ENCODE measurements around the gene NEIL1. TPM values are rescaled to one million over a fixed set of nuclear protein-coding genes. Genes with fewer than 3 reads are reported as not detected.
A peak's percentile ranks its signal among the peaks of the same experiment; 100 is the strongest.
"Not testable (repeated sequence)": the region's sequence is repeated elsewhere in the genome, so short reads cannot be mapped to it uniquely, and the experiment has no call there.

NEIL1 gene, protein sequence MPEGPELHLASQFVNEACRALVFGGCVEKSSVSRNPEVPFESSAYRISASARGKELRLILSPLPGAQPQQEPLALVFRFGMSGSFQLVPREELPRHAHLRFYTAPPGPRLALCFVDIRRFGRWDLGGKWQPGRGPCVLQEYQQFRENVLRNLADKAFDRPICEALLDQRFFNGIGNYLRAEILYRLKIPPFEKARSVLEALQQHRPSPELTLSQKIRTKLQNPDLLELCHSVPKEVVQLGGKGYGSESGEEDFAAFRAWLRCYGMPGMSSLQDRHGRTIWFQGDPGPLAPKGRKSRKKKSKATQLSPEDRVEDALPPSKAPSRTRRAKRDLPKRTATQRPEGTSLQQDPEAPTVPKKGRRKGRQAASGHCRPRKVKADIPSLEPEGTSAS
- total RNA-seq (10 to 100 TPM; 11.8 to 41.3 TPM), polyA plus RNA-seq (ENCODE audit: insufficient read length in 2 of 2) (10 to 100 TPM; 34.3 to 60.9 TPM)
- long read RNA-seq, donor 1, partial matches to known transcripts: 6 of 10 reads
- long read RNA-seq, donor 1, other reads (novel, unspliced or antisense): 0 of 10 reads
- long read RNA-seq, donor 2: 0 reads
- long read RNA-seq, donor 3: 0 reads
- long read RNA-seq, donor 4, partial matches to known transcripts: 28 of 42 reads
- long read RNA-seq, donor 4, other reads (novel, unspliced or antisense): 12 of 42 reads

DNA sequence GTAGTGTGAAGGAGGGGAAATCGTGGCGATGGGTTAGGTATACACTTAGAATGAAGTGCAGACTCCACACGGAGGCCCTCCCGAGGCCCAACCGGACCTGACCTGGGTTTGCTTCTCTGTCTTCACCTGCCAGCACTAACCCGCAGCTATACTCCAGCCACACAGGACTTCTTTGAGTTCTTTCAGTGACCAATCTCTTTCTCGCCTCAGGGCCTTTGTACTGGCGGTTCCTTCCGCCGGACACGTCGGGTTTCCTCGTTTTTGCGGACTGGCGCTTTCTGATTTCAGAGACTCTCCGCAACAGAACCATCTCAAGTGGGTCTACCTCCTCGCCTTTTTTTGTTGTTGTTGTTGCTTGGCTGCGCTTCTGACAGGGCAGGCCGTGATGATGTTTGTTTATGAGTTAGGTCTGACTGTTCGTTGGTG, at the start of gene NEIL1:
Gene NEIL1 (plus strand): TSS at position 244 of the 426 bp plus-strand sequence. CDS start 1,867 bp downstream, outside the sequence.
- WGBS (ENCODE audit: insufficient coverage): 17% methylated on average over 18 of the region's 20 CpGs
- peaks cover 8% of the 10 kb centered on the region for H3K27me3 ChIP-seq (ENCODE audit: control insufficient read depth, insufficient read depth, low read length)
- peaks cover 10% of the 10 kb centered on the region for H3K36me3 ChIP-seq (ENCODE audit: control insufficient read depth, insufficient read depth, low read length)
- H3K9me3 ChIP-seq (ENCODE audit: control insufficient read depth, insufficient read depth, low read length): no peaks in the 10 kb centered on the region
- H3K27ac ChIP-seq (ENCODE audit: low read depth, low read length): no peak within 1 kb of the TSS
- H3K4me1 ChIP-seq (ENCODE audit: control insufficient read depth, insufficient read depth, low read length): peaks cover 28% of the 10 kb centered on the region
- peak within 1 kb of the TSS; percentile 85 for H3K4me3 ChIP-seq (ENCODE audit: low read depth, low read length)
- no peak for DNase-seq (ENCODE audit: low read depth in 4 of 6, low spot score in 6 of 6)

DNA sequence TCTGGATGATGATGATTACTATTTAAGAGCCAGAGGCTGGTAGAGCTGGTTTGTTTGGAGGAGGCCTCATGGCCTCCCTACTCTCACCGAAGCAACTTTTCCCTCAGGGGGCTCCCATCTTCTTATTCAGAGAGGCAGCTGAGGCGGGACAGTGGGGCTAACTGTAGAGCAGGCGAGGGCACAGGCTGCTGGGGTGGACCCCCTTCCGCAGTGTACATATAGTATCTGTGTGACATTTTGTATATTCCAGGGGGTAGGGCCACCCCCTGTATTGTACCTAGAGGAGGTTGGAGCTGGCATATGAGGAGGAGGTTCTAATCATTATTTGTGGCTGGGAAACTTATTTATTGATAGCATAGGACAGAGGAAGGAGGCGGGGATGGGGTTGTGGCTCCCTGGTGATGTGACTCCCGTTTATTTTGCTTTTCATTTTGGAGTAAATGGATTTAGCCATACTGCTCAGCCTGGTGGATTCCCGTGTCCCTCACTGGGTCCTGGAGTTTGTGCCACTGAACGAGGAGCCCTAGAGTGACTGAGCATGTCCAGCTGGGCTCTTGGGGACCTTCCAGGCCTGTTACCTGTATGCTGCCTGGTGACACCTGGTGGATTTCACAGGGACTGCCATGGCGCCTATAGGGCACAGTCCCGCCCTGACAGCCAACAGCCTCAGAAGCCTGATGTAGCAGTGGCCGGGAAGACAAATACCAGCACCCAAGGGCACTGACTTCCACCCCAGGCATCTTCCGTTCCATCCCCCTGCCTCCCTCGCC, 48.1 kb upstream of the NEIL1 start:
- H3K9me3 ChIP-seq (ENCODE audit: control insufficient read depth, insufficient read depth, low read length): not testable (repeated sequence)

DNA sequence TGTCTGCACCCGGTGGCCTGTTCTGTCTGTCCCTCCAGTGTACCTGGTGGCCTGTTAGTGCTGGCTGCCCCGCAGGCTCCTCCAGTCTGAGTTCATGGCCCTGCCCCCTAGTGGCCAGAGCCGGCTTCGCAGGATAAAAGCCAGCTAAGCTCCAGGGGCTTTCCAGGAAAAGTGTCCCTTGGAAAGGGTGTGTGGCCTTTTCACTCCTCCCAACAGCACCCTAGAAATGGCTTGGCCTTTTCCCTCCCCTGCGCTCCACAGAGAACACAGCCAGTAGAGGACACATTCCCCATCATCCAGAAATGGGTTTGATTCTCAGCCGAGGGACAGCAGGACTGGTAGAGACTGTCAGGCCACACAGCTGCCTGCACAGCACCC, 47.5 kb upstream of the NEIL1 start:
- H3K36me3 ChIP-seq (ENCODE audit: control insufficient read depth, insufficient read depth, low read length); H3K27ac ChIP-seq (ENCODE audit: low read depth, low read length); H3K4me3 ChIP-seq (ENCODE audit: low read depth, low read length); H3K4me1 ChIP-seq (ENCODE audit: control insufficient read depth, insufficient read depth, low read length); H3K27me3 ChIP-seq (ENCODE audit: control insufficient read depth, insufficient read depth, low read length); H3K9me3 ChIP-seq (ENCODE audit: control insufficient read depth, insufficient read depth, low read length); DNase-seq (ENCODE audit: low read depth in 4 of 6, low spot score in 6 of 6): not testable (repeated sequence)
- no CpG with 5 or more reads among the region's 6 CpGs for WGBS (ENCODE audit: insufficient coverage)

More for the DNA sequence above, 48.1 kb upstream of the NEIL1 start:
- H3K27me3 ChIP-seq (ENCODE audit: control insufficient read depth, insufficient read depth, low read length); H3K4me1 ChIP-seq (ENCODE audit: control insufficient read depth, insufficient read depth, low read length); H3K4me3 ChIP-seq (ENCODE audit: low read depth, low read length); H3K36me3 ChIP-seq (ENCODE audit: control insufficient read depth, insufficient read depth, low read length); H3K27ac ChIP-seq (ENCODE audit: low read depth, low read length); DNase-seq (ENCODE audit: low read depth in 4 of 6, low spot score in 6 of 6): not testable (repeated sequence)
- no CpG with 5 or more reads among the region's 13 CpGs for WGBS (ENCODE audit: insufficient coverage)

DNA sequence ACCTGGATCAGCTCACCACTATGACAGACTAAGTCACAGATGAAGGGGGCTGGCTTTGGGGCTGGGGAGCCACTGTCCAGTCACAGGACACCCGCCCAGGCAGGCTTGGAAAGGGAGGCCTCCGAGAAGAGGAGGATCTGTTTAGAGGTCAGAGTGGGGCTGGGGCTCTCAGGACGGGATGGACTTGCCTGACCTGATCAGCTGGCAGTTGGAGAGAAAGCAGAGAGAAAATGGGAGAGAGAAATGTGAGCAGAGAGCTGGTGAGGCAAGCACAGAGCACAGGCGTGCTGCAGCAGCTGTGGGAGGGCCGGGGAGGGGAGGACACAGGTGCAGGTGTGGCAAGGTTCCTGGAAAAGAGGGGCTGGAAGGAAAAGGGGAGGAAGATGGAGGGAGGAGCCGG, 46.8 kb upstream of the NEIL1 start:
- not testable (repeated sequence) for H3K4me1 ChIP-seq (ENCODE audit: control insufficient read depth, insufficient read depth, low read length); H3K4me3 ChIP-seq (ENCODE audit: low read depth, low read length); H3K27ac ChIP-seq (ENCODE audit: low read depth, low read length); H3K27me3 ChIP-seq (ENCODE audit: control insufficient read depth, insufficient read depth, low read length); DNase-seq (ENCODE audit: low read depth in 4 of 6, low spot score in 6 of 6); H3K36me3 ChIP-seq (ENCODE audit: control insufficient read depth, insufficient read depth, low read length); H3K9me3 ChIP-seq (ENCODE audit: control insufficient read depth, insufficient read depth, low read length)
- WGBS (ENCODE audit: insufficient coverage): 65% methylated on average over 3 of the region's 6 CpGs

DNA sequence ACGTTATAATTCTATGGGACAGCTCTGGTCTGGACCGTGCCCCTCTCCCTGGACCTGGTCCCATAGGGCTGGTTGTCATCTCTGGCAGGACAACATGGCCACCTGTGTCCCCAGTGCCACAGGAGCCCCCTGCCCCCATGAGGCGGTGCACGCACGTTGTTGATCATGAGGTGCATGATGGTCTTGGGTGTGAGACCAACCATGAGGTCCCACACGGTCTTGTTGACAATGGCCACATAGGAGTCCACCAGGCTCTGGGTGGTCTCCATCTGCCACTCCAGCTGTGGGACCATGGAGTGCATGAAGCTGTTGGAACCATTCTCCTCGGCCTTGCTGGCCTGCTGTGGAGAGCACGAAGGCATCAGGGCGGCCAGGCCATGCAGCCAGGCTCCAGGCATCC, 44.5 kb upstream of the NEIL1 start:
- no peak overlapping the region for H3K27ac ChIP-seq (ENCODE audit: low read depth, low read length)
- no peak for DNase-seq (ENCODE audit: low read depth in 4 of 6, low spot score in 6 of 6)
- WGBS (ENCODE audit: insufficient coverage): 82% methylated on average over 9 of the region's 9 CpGs

DNA sequence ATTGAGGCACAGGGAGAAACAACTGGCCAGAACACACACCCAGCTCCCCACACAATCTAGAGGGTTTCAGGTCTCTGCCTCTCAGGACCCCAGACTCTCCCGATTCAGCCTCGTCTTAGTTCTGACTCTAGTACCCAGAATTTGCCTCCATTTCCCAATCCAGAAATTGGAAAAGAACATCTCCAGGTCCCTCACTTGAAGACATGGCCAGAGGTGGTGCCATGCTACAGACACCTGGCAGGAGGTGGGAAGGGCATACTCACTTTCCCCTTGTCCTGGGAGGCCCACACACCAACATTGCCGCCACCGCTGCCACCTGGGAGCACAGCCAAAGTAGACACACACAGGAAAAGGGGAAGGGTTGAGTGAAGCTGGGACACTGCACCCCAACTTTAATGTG, 44.1 kb upstream of the NEIL1 start:
- WGBS (ENCODE audit: insufficient coverage): 93% methylated on average over 2 of the region's 4 CpGs
- not testable (repeated sequence) for H3K27me3 ChIP-seq (ENCODE audit: control insufficient read depth, insufficient read depth, low read length); H3K27ac ChIP-seq (ENCODE audit: low read depth, low read length); H3K4me3 ChIP-seq (ENCODE audit: low read depth, low read length); H3K9me3 ChIP-seq (ENCODE audit: control insufficient read depth, insufficient read depth, low read length); H3K4me1 ChIP-seq (ENCODE audit: control insufficient read depth, insufficient read depth, low read length); H3K36me3 ChIP-seq (ENCODE audit: control insufficient read depth, insufficient read depth, low read length); DNase-seq (ENCODE audit: low read depth in 4 of 6, low spot score in 6 of 6)

More for the DNA sequence above, 44.5 kb upstream of the NEIL1 start:
- H3K4me1 ChIP-seq (ENCODE audit: control insufficient read depth, insufficient read depth, low read length): no peaks in the 10 kb centered on the region
- H3K36me3 ChIP-seq (ENCODE audit: control insufficient read depth, insufficient read depth, low read length): no peaks in the 10 kb centered on the region
- peaks cover 6% of the 10 kb centered on the region for H3K27me3 ChIP-seq (ENCODE audit: control insufficient read depth, insufficient read depth, low read length)
- H3K9me3 ChIP-seq (ENCODE audit: control insufficient read depth, insufficient read depth, low read length): no peaks in the 10 kb centered on the region
- no peak overlapping the region for H3K4me3 ChIP-seq (ENCODE audit: low read depth, low read length)

DNA sequence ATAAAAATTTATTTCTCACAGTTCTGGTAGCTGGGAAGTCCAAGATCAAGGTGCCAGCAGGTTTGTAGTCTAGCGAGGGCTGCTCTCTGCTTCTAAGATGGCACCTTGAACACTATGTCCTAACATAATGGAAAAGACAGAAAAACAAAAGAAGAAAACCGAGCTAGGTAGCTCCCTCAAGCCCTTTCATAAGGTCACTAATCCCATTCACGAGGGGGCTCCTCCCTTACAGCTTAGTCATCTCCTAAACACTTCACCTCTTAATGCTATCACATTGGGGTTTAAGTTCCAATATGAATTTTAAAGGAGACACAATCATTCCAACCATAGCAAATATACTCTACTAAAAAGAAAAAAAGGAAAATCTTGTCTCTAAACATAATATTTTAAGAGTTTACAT, 40.7 kb upstream of the NEIL1 start:
- WGBS (ENCODE audit: insufficient coverage): no CpG with 5 or more reads among the region's 3 CpGs
- no peak for DNase-seq (ENCODE audit: low read depth in 4 of 6, low spot score in 6 of 6)
- H3K9me3 ChIP-seq (ENCODE audit: control insufficient read depth, insufficient read depth, low read length): no peaks in the 10 kb centered on the region
- peaks cover 16% of the 10 kb centered on the region for H3K27me3 ChIP-seq (ENCODE audit: control insufficient read depth, insufficient read depth, low read length)
- no peak overlapping the region for H3K4me3 ChIP-seq (ENCODE audit: low read depth, low read length)
- no peak overlapping the region for H3K27ac ChIP-seq (ENCODE audit: low read depth, low read length)
- H3K4me1 ChIP-seq (ENCODE audit: control insufficient read depth, insufficient read depth, low read length): no peaks in the 10 kb centered on the region
- H3K36me3 ChIP-seq (ENCODE audit: control insufficient read depth, insufficient read depth, low read length): no peaks in the 10 kb centered on the region

DNA sequence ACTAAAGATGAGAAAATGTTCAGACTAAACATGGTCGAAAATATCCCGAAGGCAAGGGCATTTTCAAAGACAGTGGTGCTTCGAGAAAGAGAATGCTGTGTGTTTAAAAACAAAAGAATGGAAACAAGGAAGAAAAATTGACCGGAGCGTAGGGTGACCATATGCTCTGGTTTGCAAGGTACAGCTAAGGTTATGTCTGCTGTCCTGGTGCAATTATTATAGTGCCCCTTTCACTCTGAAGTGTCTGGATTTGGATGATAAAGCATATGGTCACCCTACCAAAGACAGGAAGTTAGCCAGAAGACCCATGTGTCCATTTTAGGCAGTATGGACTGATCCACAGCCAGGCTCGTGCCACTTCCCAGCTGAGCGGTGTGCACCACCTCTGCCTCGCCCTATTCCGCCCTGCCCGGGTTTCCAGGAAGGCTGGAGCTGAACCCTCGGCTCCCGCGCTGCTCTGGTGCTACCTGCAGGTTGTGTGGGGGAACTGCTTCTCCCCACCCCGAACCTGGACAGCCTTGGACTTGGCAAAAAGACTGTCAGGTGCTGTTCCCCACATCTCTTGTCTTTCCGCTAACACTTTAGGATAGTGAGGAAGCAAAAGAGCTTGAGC, 39.0 kb upstream of the NEIL1 start:
- Histone ChIP-seq H3K27me3 (ENCODE audit: control insufficient read depth, insufficient read depth, low read length) (peaks cover 16% of the 10 kb centered on the region), H3K9me3 (ENCODE audit: control insufficient read depth, insufficient read depth, low read length) (no peaks in the 10 kb centered on the region), H3K36me3 (ENCODE audit: control insufficient read depth, insufficient read depth, low read length) (no peaks in the 10 kb centered on the region), H3K27ac (ENCODE audit: low read depth, low read length) (no peak overlapping the region), H3K4me3 (ENCODE audit: low read depth, low read length) (no peak overlapping the region), H3K4me1 (ENCODE audit: control insufficient read depth, insufficient read depth, low read length) (no peaks in the 10 kb centered on the region)
- 30% methylated on average over 13 of the region's 15 CpGs for WGBS (ENCODE audit: insufficient coverage)
- DNase-seq (ENCODE audit: low read depth in 4 of 6, low spot score in 6 of 6): peak in 3 of 6 donors; percentile 0 to 21 (median 1)

DNA sequence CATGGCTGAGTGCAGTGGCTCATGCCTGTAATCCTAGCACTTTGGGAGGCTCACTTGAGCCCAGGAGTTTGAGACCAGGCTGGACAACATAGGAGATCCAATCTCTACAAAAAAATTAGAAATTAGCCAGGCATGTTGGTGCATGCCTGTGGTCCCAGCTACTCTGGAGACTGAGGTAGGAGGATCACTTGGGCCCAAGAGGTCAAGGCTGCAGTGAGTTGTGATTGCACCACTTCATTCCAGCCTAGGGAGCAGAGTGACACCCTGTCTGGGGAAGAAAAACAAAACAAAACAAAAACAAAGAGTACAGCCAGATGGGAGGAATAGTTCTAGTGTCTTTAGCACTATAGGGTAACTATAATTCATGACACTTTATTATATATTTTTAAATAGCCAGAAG, 37.1 kb upstream of the NEIL1 start:
- Histone ChIP-seq H3K4me1 (ENCODE audit: control insufficient read depth, insufficient read depth, low read length) (no peaks in the 10 kb centered on the region), H3K27me3 (ENCODE audit: control insufficient read depth, insufficient read depth, low read length) (peaks cover 13% of the 10 kb centered on the region), H3K27ac (ENCODE audit: low read depth, low read length) (no peak overlapping the region), H3K9me3 (ENCODE audit: control insufficient read depth, insufficient read depth, low read length) (no peaks in the 10 kb centered on the region), H3K36me3 (ENCODE audit: control insufficient read depth, insufficient read depth, low read length) (no peaks in the 10 kb centered on the region), H3K4me3 (ENCODE audit: low read depth, low read length) (no peak overlapping the region)
- no peak for DNase-seq (ENCODE audit: low read depth in 4 of 6, low spot score in 6 of 6)

All from spinal cord (tissue), 10 donors.